NOMO-1 (cell line): ENCODE data around the gene TRERF1.

Experiments
- DNase-seq, 2 experiments: peaks; one replicate each; lab custom pipeline; 2025; ENCODE audit not compliant: unreplicated experiment in 2 of 2; lab: John Stamatoyannopoulos, UW

TRERF1 gene

GRCh38 chr6:42177514-42178364, 274.0 kb downstream of the TRERF1 start:
- no peak for DNase-seq

GRCh38 chr6:42176981-42177380, 274.7 kb downstream of the TRERF1 start:
- DNase-seq: no peak

DNA sequence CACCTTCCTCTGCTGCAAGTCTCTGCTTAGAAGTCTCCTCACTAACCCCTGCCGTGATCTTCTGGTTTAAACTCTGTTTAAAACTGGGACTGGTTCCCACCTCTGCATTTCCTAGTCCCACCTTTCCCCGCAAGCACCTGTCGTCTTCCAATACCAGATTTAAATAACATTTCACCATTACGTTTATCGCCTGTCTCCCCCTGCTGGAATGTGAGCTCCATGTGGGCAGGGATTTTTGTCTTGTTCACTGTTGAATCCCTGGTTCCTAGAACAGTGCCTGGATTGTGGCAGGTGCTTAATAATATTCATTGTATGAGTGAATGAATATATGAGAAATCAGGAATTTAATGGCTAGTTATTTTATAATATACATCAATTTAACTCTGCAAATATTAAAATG, 275.9 kb downstream of the TRERF1 start:
- DNase-seq: no peak
